HG03135 (cell line): Measurements from ENCODE around the gene FAM216A.
A peak's percentile ranks its signal among the peaks of the same experiment; 100 is the strongest.
"Not testable (repeated sequence)": the region's sequence is repeated elsewhere in the genome, so short reads cannot be mapped to it uniquely, and the experiment has no call there.

Experiments
- ATAC-seq: cut with Tn5 transposase; IDR thresholded peaks from one replicate; pipeline ENCODE4 v1.9.1; 2021; ENCODE audit warnings: mild to moderate bottlenecking, moderate library complexity; ENCODE audit not compliant: unreplicated experiment

The FAM216A gene

GRCh38 chr12:110468214-110469048 lies at the start of gene FAM216A, which contains the start of gene GPN3:
FAM216A (plus strand) TSS chr12:110468845; CDS start chr12:110468876, 31 bp downstream.
GPN3 (minus strand) TSS chr12:110468257; CDS start chr12:110468203, 54 bp downstream.
- peak; percentile 72 for ATAC-seq

- not testable (repeated sequence) for ATAC-seq
Observed at GRCh38 chr12:110420644-110421043, 48.0 kb upstream of the FAM216A start.

DNA sequence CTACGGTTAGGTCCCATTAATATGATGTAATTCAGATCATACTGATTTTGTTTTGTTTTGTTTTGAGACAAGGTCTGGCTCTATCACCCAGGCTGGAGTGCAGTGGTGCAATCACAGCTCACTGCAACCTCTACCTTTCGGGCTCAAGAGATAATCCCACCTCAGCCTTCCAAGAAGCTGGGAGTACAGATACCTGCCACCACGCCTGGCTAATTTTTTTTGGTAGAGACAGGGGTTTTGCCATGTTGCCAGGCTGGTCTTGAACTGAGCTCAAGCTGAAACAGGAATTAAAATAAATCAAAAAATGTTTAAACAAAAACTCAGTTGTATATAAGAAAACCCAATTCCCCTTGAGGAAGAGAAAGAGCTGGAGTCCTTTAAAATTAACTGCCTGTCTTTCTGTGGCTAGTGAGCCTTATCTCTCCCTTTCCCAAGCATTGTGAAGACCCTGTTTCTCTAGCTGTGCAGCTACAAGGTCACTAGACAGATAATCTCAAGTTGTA lies 47.4 kb upstream of the FAM216A start:
- ATAC-seq, result no peak

GRCh38 chr12:110421701-110422100 lies 46.9 kb upstream of the FAM216A start:
- ATAC-seq, result no peak

DNA sequence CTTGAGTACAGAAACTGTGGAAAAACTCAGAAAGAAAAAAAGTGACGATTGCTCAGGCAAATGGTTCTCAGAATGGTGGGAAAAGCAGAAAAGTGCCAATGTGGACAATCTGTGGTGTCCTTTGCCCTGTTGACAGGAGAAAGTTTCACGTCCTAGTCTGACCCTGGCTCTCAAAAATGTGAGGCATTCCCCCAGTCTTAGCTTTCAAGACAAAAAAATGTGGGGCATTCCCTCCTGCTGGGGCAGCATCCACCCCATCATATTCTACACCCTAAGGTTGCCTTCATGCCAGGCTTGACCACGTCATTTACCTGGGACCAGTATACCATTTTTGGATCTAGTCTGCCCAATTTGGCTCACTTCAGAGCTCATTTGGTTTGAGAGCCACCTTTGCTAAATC lies 44.4 kb upstream of the FAM216A start:
- ATAC-seq, result no peak

DNA sequence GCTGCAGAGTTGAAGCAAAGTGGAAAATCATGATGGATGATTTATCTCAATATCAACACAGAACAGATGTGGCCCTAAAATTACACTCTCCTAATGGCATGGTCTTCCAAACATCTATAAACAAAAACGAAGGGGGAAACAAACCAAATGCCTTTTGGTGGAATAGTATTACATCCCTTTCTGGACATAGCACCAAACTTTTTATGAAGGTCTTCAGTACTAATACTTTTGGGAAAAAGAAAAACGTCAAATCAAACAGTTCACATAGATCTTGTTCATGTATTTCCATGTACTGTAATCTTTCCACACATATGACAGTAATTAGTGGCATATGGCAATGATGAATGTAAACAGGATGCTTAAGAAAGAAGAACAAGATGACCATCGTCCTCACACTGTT lies 42.2 kb upstream of the FAM216A start:
- no peak for ATAC-seq

DNA sequence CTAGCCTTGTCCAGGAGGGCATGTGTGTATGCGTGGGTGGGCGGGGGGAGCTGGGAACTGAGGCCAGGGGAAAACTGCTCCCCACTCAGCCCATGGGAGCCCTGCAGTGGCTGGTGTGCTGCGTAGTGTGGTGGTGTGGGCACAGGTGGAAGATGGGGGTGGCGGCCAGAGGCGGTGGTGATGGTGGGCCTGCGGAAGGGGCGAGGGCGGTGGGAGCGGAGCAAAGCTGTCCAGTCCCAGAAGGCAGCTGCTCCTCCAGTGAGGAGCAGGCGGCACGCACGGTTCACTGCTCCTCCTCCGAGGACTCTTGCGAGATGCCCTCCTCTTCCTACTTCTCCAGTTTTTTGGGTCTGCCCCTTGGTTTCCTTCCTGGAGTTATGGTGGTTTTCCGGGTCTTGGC lies 39.0 kb upstream of the FAM216A start:
- not testable (repeated sequence) for ATAC-seq

GRCh38 chr12:110431957-110432587 lies 36.6 kb upstream of the FAM216A start:
- ATAC-seq, result peak; percentile 33

DNA sequence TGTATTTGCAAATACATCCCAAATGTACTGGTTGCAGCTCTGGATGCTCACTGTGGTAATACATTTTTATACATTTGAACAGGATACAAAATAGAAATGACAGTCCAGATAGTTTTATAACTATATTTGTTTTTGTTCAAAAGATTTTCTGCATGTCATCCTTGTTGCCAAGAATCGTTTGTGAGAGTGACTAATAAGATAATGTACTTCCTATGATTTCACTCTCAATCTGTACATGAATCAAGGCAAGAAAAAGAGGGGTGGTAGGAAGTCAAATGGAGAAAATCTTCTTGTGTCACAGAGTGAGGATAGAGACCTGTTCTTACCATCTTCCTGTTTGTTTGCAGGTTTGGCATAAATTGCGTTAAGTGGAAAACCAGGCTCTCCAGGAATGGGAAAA lies 32.4 kb upstream of the FAM216A start:
- no peak for ATAC-seq

DNA sequence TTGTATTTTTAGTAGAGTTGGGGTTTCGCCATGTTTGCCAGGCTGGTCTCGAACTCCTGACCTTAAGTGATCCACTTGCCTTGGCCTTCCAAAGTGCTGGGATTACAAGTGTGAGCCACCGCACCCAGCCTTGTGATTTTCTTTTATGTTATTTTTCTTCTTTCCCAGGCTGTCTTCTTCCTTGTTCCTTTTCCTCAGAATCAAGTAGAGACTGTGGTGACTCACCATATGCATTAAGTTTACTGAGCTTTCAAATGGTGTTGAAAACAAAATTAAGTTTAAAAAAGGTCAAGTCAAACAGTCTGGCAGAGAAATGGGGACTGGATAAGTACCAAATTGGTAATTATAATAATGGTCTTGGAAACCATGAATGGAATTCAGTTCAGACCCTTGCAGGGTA lies 24.2 kb upstream of the FAM216A start:
- ATAC-seq, result no peak

DNA sequence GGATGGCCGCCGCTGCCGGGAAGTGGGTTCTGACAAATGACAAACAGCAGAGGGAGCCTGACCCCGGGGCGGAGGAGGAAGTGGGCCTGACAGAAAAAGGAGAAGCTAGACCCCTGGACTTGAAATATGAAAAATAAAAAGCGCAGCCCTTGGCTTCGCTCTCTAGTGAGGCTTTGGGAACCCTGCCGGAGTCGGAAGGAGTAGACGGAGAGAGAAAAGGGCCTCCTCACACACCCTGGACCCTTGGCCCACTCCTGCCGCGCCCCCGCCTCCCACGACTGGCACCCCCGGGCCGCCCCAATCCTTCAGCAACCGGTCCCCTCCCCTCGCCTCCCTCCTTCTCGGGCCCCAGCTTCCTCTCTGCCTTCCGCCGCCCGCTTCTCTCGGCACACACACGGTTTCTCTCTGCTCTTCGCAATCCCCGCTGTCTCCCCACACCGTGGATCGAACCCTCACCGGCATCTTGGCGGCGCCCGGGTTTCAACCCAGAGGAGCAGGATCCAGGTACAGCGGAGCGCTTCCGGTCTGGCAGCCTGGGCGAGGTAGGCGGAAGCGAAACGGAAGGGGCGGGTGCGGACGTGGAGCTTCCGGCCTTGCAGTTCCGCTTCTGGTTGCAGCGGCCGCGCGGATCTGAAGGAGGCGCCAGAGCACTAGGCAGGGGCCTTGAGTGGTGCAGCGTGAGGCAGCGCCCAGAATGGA lies 18.7 kb upstream of the FAM216A start, which contains the start of gene ARPC3:
ARPC3 (minus strand) TSS at position 539 of the 699 bp plus-strand sequence; CDS start at position 462, 77 bp downstream.
- ATAC-seq, result peak; percentile 86

GRCh38 chr12:110451263-110451662 lies 17.4 kb upstream of the FAM216A start:
- no peak for ATAC-seq

GRCh38 chr12:110453569-110454296 lies 14.9 kb upstream of the FAM216A start:
- ATAC-seq, result no peak

- ATAC-seq, result no peak
Observed at GRCh38 chr12:110458756-110459155, 9.9 kb upstream of the FAM216A start.

DNA sequence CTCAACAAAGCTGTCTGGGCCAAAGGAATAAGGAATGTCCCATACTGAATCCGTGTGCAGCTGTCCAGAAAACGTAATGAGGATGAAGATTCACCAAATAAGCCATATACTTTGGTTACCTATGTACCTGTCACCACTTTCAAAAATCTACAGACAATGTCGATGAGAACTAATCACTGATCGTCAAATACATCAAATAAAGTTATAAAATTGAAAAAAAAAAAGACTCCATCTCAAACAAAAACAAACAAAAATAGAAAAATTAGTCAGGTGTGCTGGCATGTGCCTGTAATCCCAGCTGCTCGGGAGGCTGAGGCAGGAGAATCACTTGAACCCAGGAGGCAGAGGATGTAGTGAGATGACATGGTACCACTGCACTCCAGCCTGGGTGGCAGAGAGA lies 7.5 kb upstream of the FAM216A start:
- not testable (repeated sequence) for ATAC-seq

DNA sequence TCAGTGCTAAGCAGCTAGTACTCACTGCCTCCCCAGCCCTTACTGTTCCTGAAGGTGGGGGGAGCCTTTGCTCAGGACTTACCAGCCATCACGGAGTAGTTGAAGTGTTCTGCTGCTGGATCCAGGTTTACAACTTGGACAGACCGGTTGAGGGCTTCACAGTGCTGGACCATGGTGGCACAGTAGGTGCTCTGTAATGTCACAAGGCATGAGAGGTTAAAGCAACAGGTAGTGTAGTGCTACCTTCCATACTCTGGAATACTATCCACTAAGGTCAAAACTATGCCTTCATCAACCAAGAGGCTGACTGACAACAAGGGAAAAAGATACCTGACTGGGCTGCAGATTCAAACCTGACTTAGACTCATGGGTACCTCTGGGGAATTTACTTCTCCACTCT lies 3.6 kb upstream of the FAM216A start:
- ATAC-seq, result no peak

GRCh38 chr12:110465765-110466164 lies 2.9 kb upstream of the FAM216A start:
- ATAC-seq, result not testable (repeated sequence)

DNA sequence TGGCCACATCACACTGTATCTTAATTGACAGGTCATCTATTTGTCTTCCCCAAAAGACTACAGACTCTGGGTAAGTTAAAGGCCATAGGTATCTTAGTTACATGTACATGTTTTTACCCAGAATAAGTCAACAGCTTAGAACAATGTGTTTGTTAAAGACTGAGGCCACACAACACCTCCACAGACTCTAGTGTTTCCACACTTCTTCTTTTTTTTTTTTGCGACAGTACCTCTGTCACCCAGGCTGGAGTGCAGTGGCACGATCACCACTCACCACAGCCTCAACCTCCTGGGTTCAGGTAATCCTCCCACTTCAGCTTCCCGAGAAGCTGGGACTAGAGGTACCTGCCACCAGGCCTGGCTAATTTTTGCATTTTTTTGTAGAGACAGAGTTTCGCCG lies 1.9 kb upstream of the FAM216A start:
- no peak for ATAC-seq

GRCh38 chr12:110467847-110468213 lies 815 bp upstream of the FAM216A start:
- ATAC-seq, result no peak

DNA sequence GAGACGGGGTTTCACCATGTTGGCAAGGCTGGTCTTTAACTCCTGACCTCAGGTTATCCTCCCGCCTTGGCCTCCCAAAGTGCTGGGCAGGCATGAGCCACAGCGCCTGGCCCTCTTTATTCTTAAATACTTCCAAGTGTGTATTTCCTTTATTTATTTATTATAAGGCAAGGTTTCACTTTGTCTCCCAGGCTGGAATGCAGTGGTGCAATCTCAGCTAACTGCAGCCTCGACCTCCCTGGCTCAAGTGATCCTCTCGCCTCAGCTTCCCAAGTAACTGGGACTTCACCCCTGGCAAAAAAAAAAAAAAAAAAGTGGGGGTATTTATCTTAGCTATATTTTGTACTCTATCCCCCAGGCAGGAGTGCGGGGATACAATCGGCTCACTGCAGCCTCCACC lies 6.8 kb downstream of the FAM216A start:
- ATAC-seq, result no peak
